ENCODE results near the gene LRRC46. TPM values are rescaled to one million over a fixed set of nuclear protein-coding genes. Genes with fewer than 3 reads are reported as not detected.

Gene LRRC46
- total RNA-seq, 1 donor from 2014 or later, result 1.0 TPM

GRCh38 chr17:47808830-47809480 lies 22.5 kb upstream of the LRRC46 start:
- no peak for TF ChIP-seq CTCF (IDR thresholded peaks at IDR 0.05; ENCODE audit: unreplicated experiment)
- no peak overlapping the region for H3K27ac Mint-ChIP-seq (ENCODE audit: unreplicated experiment)
- no peak overlapping the region for H3K4me3 Mint-ChIP-seq (ENCODE audit: unreplicated experiment)
- peaks cover 15% of the 10 kb centered on the region for H3K27me3 Mint-ChIP-seq (ENCODE audit: unreplicated experiment)
- peaks cover 2% of the 10 kb centered on the region for H3K4me1 Mint-ChIP-seq (ENCODE audit: unreplicated experiment)
- H3K9me3 Mint-ChIP-seq (ENCODE audit: unreplicated experiment), result no peaks in the 10 kb centered on the region
- no peak for DNase-seq (ENCODE audit: low spot score)
- H3K36me3 Mint-ChIP-seq (ENCODE audit: low read depth, unreplicated experiment), result peaks cover 55% of the 10 kb centered on the region

- Mint-ChIP-seq H3K27ac (ENCODE audit: unreplicated experiment) (no peak overlapping the region), H3K36me3 (ENCODE audit: low read depth, unreplicated experiment) (peaks cover 58% of the 10 kb centered on the region), H3K27me3 (ENCODE audit: unreplicated experiment) (peaks cover 17% of the 10 kb centered on the region), H3K4me3 (ENCODE audit: unreplicated experiment) (peak overlapping the region; percentile 57), H3K9me3 (ENCODE audit: unreplicated experiment) (no peaks in the 10 kb centered on the region), H3K4me1 (ENCODE audit: unreplicated experiment) (peaks cover 2% of the 10 kb centered on the region)
- no peak for TF ChIP-seq CTCF (IDR thresholded peaks at IDR 0.05; ENCODE audit: unreplicated experiment)
- no peak for DNase-seq (ENCODE audit: low spot score)
Observed at GRCh38 chr17:47810200-47810821, 21.2 kb upstream of the LRRC46 start.

GRCh38 chr17:47810901-47811635 lies 20.4 kb upstream of the LRRC46 start:
- TF ChIP-seq CTCF (IDR thresholded peaks at IDR 0.05; ENCODE audit: unreplicated experiment), result no peak
- Mint-ChIP-seq H3K36me3 (ENCODE audit: low read depth, unreplicated experiment) (peaks cover 59% of the 10 kb centered on the region), H3K9me3 (ENCODE audit: unreplicated experiment) (no peaks in the 10 kb centered on the region), H3K27ac (ENCODE audit: unreplicated experiment) (no peak overlapping the region), H3K4me1 (ENCODE audit: unreplicated experiment) (peaks cover 2% of the 10 kb centered on the region), H3K27me3 (ENCODE audit: unreplicated experiment) (peaks cover 17% of the 10 kb centered on the region), H3K4me3 (ENCODE audit: unreplicated experiment) (no peak overlapping the region)
- no peak for DNase-seq (ENCODE audit: low spot score)

- DNase-seq (ENCODE audit: low spot score), result no peak
- no peak overlapping the region for H3K27ac Mint-ChIP-seq (ENCODE audit: unreplicated experiment)
- TF ChIP-seq CTCF (IDR thresholded peaks at IDR 0.05; ENCODE audit: unreplicated experiment), result no peak
Observed at GRCh38 chr17:47811709-47812108, 19.8 kb upstream of the LRRC46 start.

More at GRCh38 chr17:47811709-47812108, 19.8 kb upstream of the LRRC46 start:
- Mint-ChIP-seq H3K4me1 (ENCODE audit: unreplicated experiment) (peaks cover 2% of the 10 kb centered on the region), H3K9me3 (ENCODE audit: unreplicated experiment) (no peaks in the 10 kb centered on the region), H3K36me3 (ENCODE audit: low read depth, unreplicated experiment) (peaks cover 61% of the 10 kb centered on the region), H3K4me3 (ENCODE audit: unreplicated experiment) (peak overlapping the region; percentile 24), H3K27me3 (ENCODE audit: unreplicated experiment) (peaks cover 17% of the 10 kb centered on the region)

Data from endothelial cell (in vitro differentiated cells).